ENCODE measurements around the gene FADS2.
A peak's percentile ranks its signal among the peaks of the same experiment; 100 is the strongest.

The FADS2 gene

GRCh38 chr11:61827571-61828378, at the start of gene FADS2:
FADS2 (plus strand) TSS chr11:61828300; CDS start chr11:61828391, 91 bp downstream.
- DNase-seq (ENCODE audit: low read depth, low spot score), result peak; percentile 97

GRCh38 chr11:61778357-61778886, 49.7 kb upstream of the FADS2 start:
- no peak for DNase-seq (ENCODE audit: low read depth, low spot score)

- no peak for DNase-seq (ENCODE audit: low read depth, low spot score)
These were observed 49.0 kb upstream of the FADS2 start for GRCh38 chr11:61778920-61779650.

GRCh38 chr11:61779666-61780525, 48.2 kb upstream of the FADS2 start:
- no peak for DNase-seq (ENCODE audit: low read depth, low spot score)

- DNase-seq (ENCODE audit: low read depth, low spot score), result no peak
These were observed 47.4 kb upstream of the FADS2 start for GRCh38 chr11:61780581-61781162.

GRCh38 chr11:61781585-61781984, 46.5 kb upstream of the FADS2 start:
- DNase-seq (ENCODE audit: low read depth, low spot score), result no peak

- DNase-seq (ENCODE audit: low read depth, low spot score), result no peak
These were observed 45.8 kb upstream of the FADS2 start for GRCh38 chr11:61782299-61782698.

- DNase-seq (ENCODE audit: low read depth, low spot score), result no peak
These were observed 45.3 kb upstream of the FADS2 start for GRCh38 chr11:61782841-61783240.

- DNase-seq (ENCODE audit: low read depth, low spot score), result peak; percentile 75
These were observed 44.2 kb upstream of the FADS2 start for GRCh38 chr11:61783717-61784505.

GRCh38 chr11:61784506-61784805, 43.6 kb upstream of the FADS2 start:
- no peak for DNase-seq (ENCODE audit: low read depth, low spot score)

- no peak for DNase-seq (ENCODE audit: low read depth, low spot score)
These were observed 42.2 kb upstream of the FADS2 start for GRCh38 chr11:61785837-61786402.

GRCh38 chr11:61787928-61788491, 40.1 kb upstream of the FADS2 start:
- peak; percentile 75 for DNase-seq (ENCODE audit: low read depth, low spot score)

- peak; percentile 96 for DNase-seq (ENCODE audit: low read depth, low spot score)
These were observed 36.3 kb upstream of the FADS2 start for GRCh38 chr11:61791737-61792309.

- DNase-seq (ENCODE audit: low read depth, low spot score), result peak; percentile 96
These were observed 35.6 kb upstream of the FADS2 start, which contains the start of the genes FEN1 and TMEM258 for GRCh38 chr11:61792310-61793082. FEN1 (plus strand) TSS chr11:61792911; CDS start chr11:61795362, 2,451 bp downstream. TMEM258 (minus strand) TSS chr11:61792599; CDS start chr11:61792558, 41 bp downstream.

GRCh38 chr11:61793083-61793828, 34.8 kb upstream of the FADS2 start:
- no peak for DNase-seq (ENCODE audit: low read depth, low spot score)

- DNase-seq (ENCODE audit: low read depth, low spot score), result no peak
These were observed 34.3 kb upstream of the FADS2 start for GRCh38 chr11:61793829-61794204.

GRCh38 chr11:61794579-61794978, 33.5 kb upstream of the FADS2 start:
- DNase-seq (ENCODE audit: low read depth, low spot score), result no peak

- DNase-seq (ENCODE audit: low read depth, low spot score), result no peak
These were observed 32.6 kb upstream of the FADS2 start for GRCh38 chr11:61795459-61795858.

All from astrocyte of the hippocampus (primary cell).